ENCODE results near the gene SNCB. TPM values are rescaled to one million over a fixed set of nuclear protein-coding genes. Genes with fewer than 3 reads are reported as not detected.

Gene SNCB
- total and polyA plus RNA-seq, 2 of the 4 experiments (the other 2 are of a cell fraction) = 0.41 TPM; not detected in 1

GRCh38 chr5:176581361-176581760 lies 49.0 kb downstream of the SNCB start:
- Histone ChIP-seq H3K4me1 (ENCODE audit: control insufficient read depth, insufficient read depth, low read length) (peaks cover 7% of the 10 kb centered on the region), H3K56ac (ENCODE audit: extremely low read depth, insufficient read depth, low read length) (no peak overlapping the region), H4K91ac (ENCODE audit: insufficient read depth, low read depth, low read length) (no peak overlapping the region), H3K27ac (ENCODE audit: insufficient read depth, low read length) (no peak overlapping the region), H2BK5ac (ENCODE audit: low read depth, low read length, poor library complexity, severe bottlenecking) (no peak overlapping the region), H3K14ac (replicated peaks; ENCODE audit: low read depth, low read length) (no peak overlapping the region), H3K9ac (ENCODE audit: low read depth, low read length) (no peak overlapping the region), H3K23ac (ENCODE audit: low read depth, low read length) (no peak overlapping the region), H3K4me3 (ENCODE audit: insufficient read depth, low read depth, low read length) (no peak overlapping the region), H2BK120ac (ENCODE audit: low read depth, low read length) (no peak overlapping the region), H2AK5ac (ENCODE audit: low read depth, low read length) (no peak overlapping the region), H4K8ac (ENCODE audit: low read depth in 2 of 2, low read length in 2 of 2) (no peak overlapping the region), H3K79me1 (ENCODE audit: low read depth in 1 of 2, low read length in 2 of 2) (no peaks in the 10 kb centered on the region; a peak in 1 of 4 replicates), H3K4ac (ENCODE audit: low read depth, low read length) (no peak overlapping the region), H3K27me3 (ENCODE audit: control insufficient read depth, insufficient read depth, low read length) (no peaks in the 10 kb centered on the region; the same call in 1 of the 2 replicates), H2BK20ac (ENCODE audit: low read depth, low read length) (no peak overlapping the region), H2BK15ac (ENCODE audit: low read depth, low read length) (no peak overlapping the region), H2AFZ (replicated peaks; ENCODE audit: low read length, poor library complexity) (no peak overlapping the region), H3K9me3 (ENCODE audit: control insufficient read depth, insufficient read depth, low read length) (peaks cover 9% of the 10 kb centered on the region; the same call in 1 of the 2 replicates), H3K36me3 (ENCODE audit: control insufficient read depth, insufficient read depth, low read length) (no peaks in the 10 kb centered on the region), H3K9me1 (ENCODE audit: insufficient read depth, low read length) (peaks cover 9% of the 10 kb centered on the region; the same call in 1 of the 2 replicates), H3K18ac (ENCODE audit: low read depth, low read length) (no peak overlapping the region), H4K5ac (ENCODE audit: low read depth, low read length) (no peak overlapping the region), H2AK9ac (replicated peaks; ENCODE audit: low read depth, low read length, poor library complexity) (no peak overlapping the region), H4K20me1 (ENCODE audit: insufficient read depth, low read length) (no peaks in the 10 kb centered on the region), H3K4me2 (ENCODE audit: low read depth, low read length) (no peak overlapping the region)
- ATAC-seq (ENCODE audit: low read depth) (no peak), DNase-seq (no peak)
- dilution Hi-C loops (cut with HindIII; ENCODE audit: low sequenced_read_pairs, unreplicated experiment) = no loop called here
- CTCF ChIA-PET = no interaction called here
- intact Hi-C loops (cut with micrococcal nuclease) = no loop called here
- no TSS peak for BruUV-seq (replicated peaks)
- POLR2A ChIA-PET (ENCODE audit: unreplicated experiment) = no interaction called here
- 86% methylated on average over 6 of the region's 12 CpGs; no CpG with 5 or more reads in 1 of the 2 experiments for WGBS, 2 experiments (ENCODE audit: extremely low coverage in 2 of 2, insufficient read length in 1 of 2)
- in situ Hi-C loops (cut with MboI; ENCODE audit: low sequenced_read_pairs) = no loop called here
- TF ChIP-seq NFE2L2 (IDR thresholded peaks at IDR 0.05; ENCODE audit: low read depth, low read length) (no peak), MAFK (IDR thresholded peaks at IDR 0.05; ENCODE audit: low read depth, low read length) (no peak)

Measured in IMR-90 (cell line).